Measurements from ENCODE around the gene TBX4. TPM values are rescaled to one million over a fixed set of nuclear protein-coding genes. Genes with fewer than 3 reads are reported as not detected.
A peak's percentile ranks its signal among the peaks of the same experiment; 100 is the strongest.

The TBX4 gene
- total and polyA plus RNA-seq, 2 of the 13 experiments (the other 11 are each of a cell fraction or from before 2014, with no cell fraction given) = 0.11 to 1.1 TPM

DNA sequence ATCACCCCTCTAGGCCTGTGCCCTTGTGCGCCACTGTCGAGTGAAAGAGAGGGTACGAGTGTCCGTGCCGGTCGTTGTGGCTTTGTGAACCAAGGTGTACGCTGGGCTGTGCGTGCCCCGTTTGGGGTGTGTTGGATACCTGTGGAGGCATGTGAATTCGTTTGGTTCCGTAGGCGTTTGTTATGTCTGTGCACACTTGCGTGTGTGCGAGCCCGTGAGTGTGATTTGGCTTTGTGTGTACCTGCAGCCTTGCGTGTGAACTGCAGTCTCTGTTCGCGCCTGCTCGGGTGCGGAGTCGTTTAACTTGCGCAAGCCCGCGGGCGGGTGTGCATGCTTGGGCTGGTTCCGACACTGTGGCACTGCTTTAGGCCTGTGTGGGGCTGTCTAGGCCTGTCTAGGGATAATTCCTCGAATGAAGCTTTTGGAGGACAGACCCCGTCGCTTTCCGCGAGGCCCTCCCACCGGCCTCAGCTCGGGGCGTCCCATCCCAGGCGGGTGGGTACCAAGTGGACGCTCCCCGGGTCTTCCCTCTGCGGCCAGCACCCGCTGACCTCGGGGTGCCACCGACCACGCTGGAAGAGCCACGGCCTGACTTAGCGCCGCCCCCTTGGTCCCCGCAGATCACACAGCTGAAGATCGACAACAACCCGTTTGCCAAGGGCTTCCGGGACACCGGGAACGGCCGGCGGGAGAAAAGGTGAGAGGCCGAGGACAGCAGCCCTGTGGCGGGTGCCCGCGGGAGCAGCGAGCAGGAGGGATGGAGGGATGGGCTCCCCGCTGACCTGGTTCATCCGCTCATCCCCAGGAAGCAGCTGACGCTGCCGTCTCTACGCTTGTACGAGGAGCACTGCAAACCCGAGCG lies 48.2 kb upstream of the TBX4 start:
- Histone ChIP-seq H3K4me2 (ENCODE audit: low read depth, low read length) (no peak overlapping the region), H3K27me3 (ENCODE audit: control insufficient read depth in 1 of 2, insufficient read depth in 2 of 2, low read length in 2 of 2) (no peaks in the 10 kb centered on the region)

More for the DNA sequence above, 48.2 kb upstream of the TBX4 start:
- ChIA-PET CTCF (ENCODE audit: low intra/inter-chr PET ratio, low total read pairs) (no interaction called here), POLR2A (no interaction called here)
- Histone ChIP-seq H3K79me2 (ENCODE audit: insufficient read depth, low read length) (peaks cover 3% of the 10 kb centered on the region), H3K4me3 (replicated peaks in 1 of 3; ENCODE audit: insufficient read depth in 1 of 3, low read depth in 2 of 3, low read length in 3 of 3) (no peak overlapping the region), H3K36me3 (replicated peaks in 1 of 2; ENCODE audit: control insufficient read depth in 1 of 2, insufficient read depth in 2 of 2, low read length in 2 of 2) (peaks cover 4 to 6% of the 10 kb centered on the region in 2 experiments; a peak in 2 of 5 replicates), H3K4me1 (ENCODE audit: insufficient read depth, low read length) (peaks cover 34% of the 10 kb centered on the region), H2AFZ (ENCODE audit: low read length) (no peak overlapping the region), H3K27ac (ENCODE audit: extremely low read length, insufficient read depth, low read length) (no peak overlapping the region), H3K9me3 (ENCODE audit: low read length) (no peaks in the 10 kb centered on the region), H3K9ac (ENCODE audit: insufficient read depth, low read depth, low read length) (no peak overlapping the region), H4K20me1 (ENCODE audit: insufficient read depth, low read length) (no peaks in the 10 kb centered on the region)
- TF ChIP-seq SNRNP70 (IDR thresholded peaks at IDR 0.05; ENCODE audit: low read depth, low read length) (no peak), ZNF788 (CRISPR knock-in tag; IDR thresholded peaks at IDR 0.05; ENCODE audit: borderline replicate concordance) (no peak), RBFOX2 (IDR thresholded peaks at IDR 0.05; ENCODE audit: low read depth, low read length) (peak; percentile 55), HOXA5 (CRISPR knock-in tag; IDR thresholded peaks at IDR 0.05) (no peak), ARID2 (CRISPR knock-in tag; IDR thresholded peaks at IDR 0.05; ENCODE audit: borderline replicate concordance) (no peak), ZNF775 (CRISPR knock-in tag; IDR thresholded peaks at IDR 0.05; ENCODE audit: borderline replicate concordance) (no peak), FLYWCH1 (CRISPR knock-in tag; IDR thresholded peaks at IDR 0.05) (no peak), AGO2 (optimal IDR thresholded peaks at IDR 0.05; ENCODE audit: low read depth, low read length) (peak; percentile 69), MTF1 (CRISPR knock-in tag; IDR thresholded peaks at IDR 0.05) (no peak), HNRNPL (IDR thresholded peaks at IDR 0.05; ENCODE audit: low read depth, low read length) (0 out of 2 replicates have a peak, but pooled peaks have one; percentile 33), AGO1 (IDR thresholded peaks at IDR 0.05; ENCODE audit: low read depth, low read length, poor library complexity, severe bottlenecking) (peak; percentile 30)
- TF ChIP-seq, protein P1, sequence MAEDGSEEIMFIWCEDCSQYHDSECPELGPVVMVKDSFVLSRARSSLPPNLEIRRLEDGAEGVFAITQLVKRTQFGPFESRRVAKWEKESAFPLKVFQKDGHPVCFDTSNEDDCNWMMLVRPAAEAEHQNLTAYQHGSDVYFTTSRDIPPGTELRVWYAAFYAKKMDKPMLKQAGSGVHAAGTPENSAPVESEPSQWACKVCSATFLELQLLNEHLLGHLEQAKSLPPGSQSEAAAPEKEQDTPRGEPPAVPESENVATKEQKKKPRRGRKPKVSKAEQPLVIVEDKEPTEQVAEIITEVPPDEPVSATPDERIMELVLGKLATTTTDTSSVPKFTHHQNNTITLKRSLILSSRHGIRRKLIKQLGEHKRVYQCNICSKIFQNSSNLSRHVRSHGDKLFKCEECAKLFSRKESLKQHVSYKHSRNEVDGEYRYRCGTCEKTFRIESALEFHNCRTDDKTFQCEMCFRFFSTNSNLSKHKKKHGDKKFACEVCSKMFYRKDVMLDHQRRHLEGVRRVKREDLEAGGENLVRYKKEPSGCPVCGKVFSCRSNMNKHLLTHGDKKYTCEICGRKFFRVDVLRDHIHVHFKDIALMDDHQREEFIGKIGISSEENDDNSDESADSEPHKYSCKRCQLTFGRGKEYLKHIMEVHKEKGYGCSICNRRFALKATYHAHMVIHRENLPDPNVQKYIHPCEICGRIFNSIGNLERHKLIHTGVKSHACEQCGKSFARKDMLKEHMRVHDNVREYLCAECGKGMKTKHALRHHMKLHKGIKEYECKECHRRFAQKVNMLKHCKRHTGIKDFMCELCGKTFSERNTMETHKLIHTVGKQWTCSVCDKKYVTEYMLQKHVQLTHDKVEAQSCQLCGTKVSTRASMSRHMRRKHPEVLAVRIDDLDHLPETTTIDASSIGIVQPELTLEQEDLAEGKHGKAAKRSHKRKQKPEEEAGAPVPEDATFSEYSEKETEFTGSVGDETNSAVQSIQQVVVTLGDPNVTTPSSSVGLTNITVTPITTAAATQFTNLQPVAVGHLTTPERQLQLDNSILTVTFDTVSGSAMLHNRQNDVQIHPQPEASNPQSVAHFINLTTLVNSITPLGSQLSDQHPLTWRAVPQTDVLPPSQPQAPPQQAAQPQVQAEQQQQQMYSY (CRISPR knock-in tag; IDR thresholded peaks at IDR 0.05) = no peak
- TF ChIP-seq, protein P2, sequence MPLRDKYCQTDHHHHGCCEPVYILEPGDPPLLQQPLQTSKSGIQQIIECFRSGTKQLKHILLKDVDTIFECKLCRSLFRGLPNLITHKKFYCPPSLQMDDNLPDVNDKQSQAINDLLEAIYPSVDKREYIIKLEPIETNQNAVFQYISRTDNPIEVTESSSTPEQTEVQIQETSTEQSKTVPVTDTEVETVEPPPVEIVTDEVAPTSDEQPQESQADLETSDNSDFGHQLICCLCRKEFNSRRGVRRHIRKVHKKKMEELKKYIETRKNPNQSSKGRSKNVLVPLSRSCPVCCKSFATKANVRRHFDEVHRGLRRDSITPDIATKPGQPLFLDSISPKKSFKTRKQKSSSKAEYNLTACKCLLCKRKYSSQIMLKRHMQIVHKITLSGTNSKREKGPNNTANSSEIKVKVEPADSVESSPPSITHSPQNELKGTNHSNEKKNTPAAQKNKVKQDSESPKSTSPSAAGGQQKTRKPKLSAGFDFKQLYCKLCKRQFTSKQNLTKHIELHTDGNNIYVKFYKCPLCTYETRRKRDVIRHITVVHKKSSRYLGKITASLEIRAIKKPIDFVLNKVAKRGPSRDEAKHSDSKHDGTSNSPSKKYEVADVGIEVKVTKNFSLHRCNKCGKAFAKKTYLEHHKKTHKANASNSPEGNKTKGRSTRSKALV (CRISPR knock-in tag; IDR thresholded peaks at IDR 0.05) = no peak
- TF ChIP-seq, protein P3, sequence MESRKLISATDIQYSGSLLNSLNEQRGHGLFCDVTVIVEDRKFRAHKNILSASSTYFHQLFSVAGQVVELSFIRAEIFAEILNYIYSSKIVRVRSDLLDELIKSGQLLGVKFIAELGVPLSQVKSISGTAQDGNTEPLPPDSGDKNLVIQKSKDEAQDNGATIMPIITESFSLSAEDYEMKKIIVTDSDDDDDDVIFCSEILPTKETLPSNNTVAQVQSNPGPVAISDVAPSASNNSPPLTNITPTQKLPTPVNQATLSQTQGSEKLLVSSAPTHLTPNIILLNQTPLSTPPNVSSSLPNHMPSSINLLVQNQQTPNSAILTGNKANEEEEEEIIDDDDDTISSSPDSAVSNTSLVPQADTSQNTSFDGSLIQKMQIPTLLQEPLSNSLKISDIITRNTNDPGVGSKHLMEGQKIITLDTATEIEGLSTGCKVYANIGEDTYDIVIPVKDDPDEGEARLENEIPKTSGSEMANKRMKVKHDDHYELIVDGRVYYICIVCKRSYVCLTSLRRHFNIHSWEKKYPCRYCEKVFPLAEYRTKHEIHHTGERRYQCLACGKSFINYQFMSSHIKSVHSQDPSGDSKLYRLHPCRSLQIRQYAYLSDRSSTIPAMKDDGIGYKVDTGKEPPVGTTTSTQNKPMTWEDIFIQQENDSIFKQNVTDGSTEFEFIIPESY (CRISPR knock-in tag; IDR thresholded peaks at IDR 0.05) = peak; percentile 81; the same call in 1 of the 2 replicates
- FAIRE-seq (no peak), DNase-seq (ENCODE audit: low spot score) (no peak), ATAC-seq (no peak)
- intact Hi-C loops (cut with micrococcal nuclease; ENCODE audit: unreplicated experiment) (no loop called here), in situ Hi-C loops (cut with HindIII; ENCODE audit: extremely low pct_ligation_motif_present, low pct_unique_long_range_greater_than_20kb) (no loop called here)
- WGBS (ENCODE audit: low lambda C conversion rate) = 97% methylated on average over 62 of the region's 66 CpGs
- no TSS peak for BruUV-seq (replicated peaks)

Measured in HepG2 (cell line).